SKM-1 treated with dmso at 0.1 percent for 144 hours (cell line): ENCODE results near the gene SLC44A3.
"Not testable (repeated sequence)": the region's sequence is repeated elsewhere in the genome, so short reads cannot be mapped to it uniquely, and the experiment has no call there.

Experiments
- DNase-seq: peaks from one replicate; lab custom pipeline; 2025; ENCODE audit not compliant: unreplicated experiment; lab: John Stamatoyannopoulos, UW

The SLC44A3 gene

GRCh38 chr1:94929351-94930217 lies 109.4 kb downstream of the SLC44A3 start:
- DNase-seq = no peak

- DNase-seq = no peak
Observed at GRCh38 chr1:94931254-94931841, 111.2 kb downstream of the SLC44A3 start.

- DNase-seq = no peak
Observed at GRCh38 chr1:94934551-94934950, 114.4 kb downstream of the SLC44A3 start.

- DNase-seq = no peak
Observed at GRCh38 chr1:94935034-94935433, 114.9 kb downstream of the SLC44A3 start.

GRCh38 chr1:94935476-94935875 lies 115.3 kb downstream of the SLC44A3 start:
- no peak for DNase-seq

- DNase-seq = no peak
Observed at GRCh38 chr1:94936861-94937620, 116.9 kb downstream of the SLC44A3 start.

GRCh38 chr1:94937820-94938219 lies 117.7 kb downstream of the SLC44A3 start:
- DNase-seq = no peak

- DNase-seq = no peak
Observed at GRCh38 chr1:94940738-94941137, 120.6 kb downstream of the SLC44A3 start.

GRCh38 chr1:94941480-94941879 lies 121.3 kb downstream of the SLC44A3 start:
- not testable (repeated sequence) for DNase-seq

GRCh38 chr1:94942171-94943128 lies 122.3 kb downstream of the SLC44A3 start:
- no peak for DNase-seq
